Stimulated activated CD8-positive, alpha-beta memory T cell treated with anti-CD3 and anti-CD28 coated beads, Interleukin-12 subunit alpha, Interleukin-12 subunit beta, amount 100 ng/mL, for 1 hour (primary cell): ENCODE results near the gene IL10.

Source experiments
- DNase-seq: peaks from one replicate; pipeline ENCODE4 v3.0.0-alpha.2; 2020; ENCODE audit warnings: low read depth

Gene IL10

DNA sequence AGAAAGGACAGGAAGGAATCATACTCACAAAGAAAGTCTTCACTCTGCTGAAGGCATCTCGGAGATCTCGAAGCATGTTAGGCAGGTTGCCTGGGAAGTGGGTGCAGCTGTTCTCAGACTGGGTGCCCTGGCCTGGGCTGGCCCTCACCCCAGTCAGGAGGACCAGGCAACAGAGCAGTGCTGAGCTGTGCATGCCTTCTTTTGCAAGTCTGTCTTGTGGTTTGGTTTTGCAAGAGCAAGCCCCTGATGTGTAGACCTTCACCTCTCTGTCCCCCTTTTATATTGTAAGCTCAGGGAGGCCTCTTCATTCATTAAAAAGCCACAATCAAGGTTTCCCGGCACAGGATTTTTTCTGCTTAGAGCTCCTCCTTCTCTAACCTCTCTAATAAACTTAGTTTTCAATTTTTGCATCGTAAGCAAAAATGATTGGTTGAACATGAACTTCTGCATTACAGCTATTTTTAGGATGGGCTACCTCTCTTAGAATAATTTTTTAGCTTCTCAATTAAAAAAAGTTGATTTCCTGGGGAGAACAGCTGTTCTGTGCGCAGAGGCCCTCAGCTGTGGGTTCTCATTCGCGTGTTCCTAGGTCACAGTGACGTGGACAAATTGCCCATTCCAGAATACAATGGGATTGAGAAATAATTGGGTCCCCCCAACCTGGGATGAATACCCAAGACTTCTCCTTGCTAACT lies at the start of gene IL10:
IL10 (minus strand) TSS at position 252 of the 695 bp plus-strand sequence; CDS start at position 193, 59 bp downstream.
- DNase-seq: no peak

DNA sequence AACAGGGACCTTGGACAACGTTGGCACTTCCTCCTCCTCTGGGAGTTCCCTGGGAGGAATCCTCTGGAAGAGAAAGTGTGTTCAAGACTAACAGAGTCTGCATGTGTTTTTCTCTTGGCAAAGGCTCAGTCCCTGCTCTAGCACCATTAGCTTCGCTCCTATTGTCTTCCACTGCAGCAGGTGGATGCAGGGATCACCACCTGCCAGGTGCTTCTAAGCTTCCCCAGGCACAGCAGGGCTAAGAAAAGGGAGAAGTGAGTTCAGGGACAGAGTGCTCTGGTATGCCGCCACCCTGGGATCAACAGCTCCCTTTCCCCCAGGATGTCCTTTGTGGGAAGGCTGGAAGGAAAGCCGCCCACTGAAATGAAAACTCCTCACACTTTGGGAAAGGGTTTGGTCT lies 49.2 kb upstream of the IL10 start:
- no peak for DNase-seq

DNA sequence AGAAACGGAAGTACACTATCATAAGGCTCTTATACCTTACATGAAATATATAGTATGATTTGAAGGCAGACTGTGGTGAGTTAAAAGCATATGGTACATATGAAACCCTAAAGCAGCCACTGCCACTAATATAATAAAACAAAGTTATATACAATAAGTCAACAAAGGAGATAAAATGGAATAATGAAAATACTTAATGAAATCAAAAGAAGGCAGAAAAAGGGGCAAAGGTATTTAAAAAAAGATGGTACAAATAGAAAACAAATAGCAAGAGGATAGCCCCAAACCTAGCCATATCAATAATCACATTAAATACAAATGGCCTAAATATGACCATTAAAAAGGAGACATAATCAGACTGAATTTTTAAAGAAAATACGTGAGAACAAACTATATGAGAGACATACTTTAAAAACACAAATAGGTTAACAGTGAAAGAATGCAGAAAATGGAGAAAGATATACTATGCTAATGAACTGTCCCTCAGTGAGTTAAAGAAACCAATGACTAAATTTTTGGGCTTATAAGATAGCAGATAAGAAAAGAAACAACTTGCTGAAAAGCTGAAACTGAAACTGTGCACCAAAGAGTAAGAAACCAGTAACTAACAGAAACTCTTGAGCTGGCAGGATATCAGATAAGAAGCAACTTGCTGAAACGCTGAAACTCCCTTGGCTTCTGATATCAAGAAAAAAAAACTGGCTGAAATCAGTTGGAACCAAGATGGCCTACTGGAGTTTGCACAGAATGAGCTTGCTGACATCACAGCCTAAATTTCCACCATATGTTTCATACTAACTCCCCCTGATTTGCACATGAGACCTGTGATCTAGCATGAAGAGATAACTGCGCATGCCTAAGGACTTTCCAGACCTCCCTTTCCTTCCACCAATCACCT lies 44.3 kb upstream of the IL10 start:
- DNase-seq: no peak

DNA sequence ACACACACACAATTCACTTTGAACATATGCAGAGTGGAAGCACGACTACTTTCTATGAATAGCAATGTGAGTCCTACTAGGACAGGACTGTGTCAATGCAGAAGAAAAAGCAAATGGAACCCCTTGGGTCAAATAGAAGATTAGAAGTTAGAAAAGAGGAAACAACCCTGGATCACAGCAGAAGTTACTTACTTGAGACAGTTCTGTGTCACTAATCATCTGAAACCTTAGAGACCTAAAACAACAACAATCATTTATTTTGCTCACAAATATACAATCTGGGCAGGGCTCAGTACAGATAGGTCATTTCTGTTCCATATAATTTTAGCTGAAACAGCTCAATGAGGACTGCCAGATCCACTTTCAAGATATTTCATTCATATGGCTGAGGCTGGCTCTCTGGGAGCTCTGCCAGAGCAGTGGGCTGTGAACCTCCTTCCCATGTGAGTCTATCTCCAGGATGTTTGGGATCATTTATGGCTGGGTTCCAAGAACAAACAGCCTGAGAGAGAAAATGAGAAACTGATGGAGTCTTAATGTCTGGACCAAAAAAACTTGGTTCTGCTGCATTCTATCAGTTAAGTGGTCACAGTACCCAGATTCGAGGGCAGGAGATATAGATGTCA lies 42.5 kb upstream of the IL10 start:
- DNase-seq: no peak

DNA sequence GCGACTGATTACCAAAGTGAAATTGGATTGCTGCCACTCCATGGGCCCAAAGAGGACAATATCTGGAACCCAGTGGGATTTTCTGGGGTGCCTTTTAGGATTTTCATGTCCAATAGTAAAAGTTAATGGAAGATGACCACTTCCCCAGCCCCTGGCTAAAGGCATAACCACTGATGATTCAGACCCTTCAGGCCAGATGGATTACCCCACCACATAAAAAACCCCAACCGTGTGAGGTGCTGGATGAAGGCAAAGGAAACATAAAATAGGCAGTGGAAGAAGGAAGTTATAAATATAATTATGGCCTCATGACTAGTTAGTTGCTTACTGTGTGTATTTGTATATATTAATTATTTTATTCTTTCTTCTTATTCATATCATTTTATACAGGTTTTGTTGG lies 40.2 kb upstream of the IL10 start:
- no peak for DNase-seq

DNA sequence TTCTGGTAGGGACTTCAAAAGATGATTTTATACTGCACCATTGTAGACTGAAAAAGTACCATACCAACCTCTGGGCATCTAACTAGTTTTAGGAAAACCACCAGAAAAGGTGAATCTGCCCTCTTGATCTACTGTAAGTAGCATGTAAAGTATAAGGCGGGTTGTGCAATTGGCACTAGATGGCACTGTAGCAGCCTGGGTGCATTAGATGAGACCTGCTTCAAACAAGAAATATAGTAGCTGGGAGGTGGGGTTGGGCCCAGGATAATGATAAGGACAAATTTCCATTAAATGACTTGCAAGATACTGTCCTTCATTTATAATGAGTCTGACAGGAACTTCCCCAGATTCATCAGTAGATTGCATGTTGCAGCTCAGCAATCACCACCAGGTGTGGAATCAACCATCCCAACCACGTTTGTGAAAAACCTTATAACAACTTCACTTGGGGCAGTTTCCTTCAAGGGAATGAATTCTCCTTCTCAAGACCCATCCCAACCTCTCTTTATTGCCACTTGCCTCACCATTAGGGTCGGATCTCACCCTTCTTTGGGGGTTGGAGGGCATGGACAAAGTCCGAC lies 37.3 kb upstream of the IL10 start:
- DNase-seq: no peak

DNA sequence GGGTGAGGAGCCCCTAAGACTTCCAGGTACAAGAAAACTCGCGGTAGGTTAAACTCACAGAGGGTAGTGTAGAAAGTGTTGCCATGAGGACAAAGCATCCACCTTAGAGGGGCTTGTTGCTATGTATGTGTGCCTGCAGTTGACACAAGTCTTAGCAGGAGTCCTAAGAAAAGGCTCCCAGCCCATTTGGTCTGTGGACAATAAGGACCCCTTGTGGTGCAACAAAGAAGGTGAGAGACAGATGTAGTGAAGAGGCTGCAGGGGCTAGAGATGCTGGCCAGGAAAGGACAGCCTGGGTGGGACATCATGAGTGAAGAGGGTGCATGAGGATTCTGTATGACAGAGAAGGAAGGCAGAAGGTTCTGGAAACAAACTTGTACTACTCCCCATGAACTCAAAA lies 36.3 kb upstream of the IL10 start:
- DNase-seq: no peak

DNA sequence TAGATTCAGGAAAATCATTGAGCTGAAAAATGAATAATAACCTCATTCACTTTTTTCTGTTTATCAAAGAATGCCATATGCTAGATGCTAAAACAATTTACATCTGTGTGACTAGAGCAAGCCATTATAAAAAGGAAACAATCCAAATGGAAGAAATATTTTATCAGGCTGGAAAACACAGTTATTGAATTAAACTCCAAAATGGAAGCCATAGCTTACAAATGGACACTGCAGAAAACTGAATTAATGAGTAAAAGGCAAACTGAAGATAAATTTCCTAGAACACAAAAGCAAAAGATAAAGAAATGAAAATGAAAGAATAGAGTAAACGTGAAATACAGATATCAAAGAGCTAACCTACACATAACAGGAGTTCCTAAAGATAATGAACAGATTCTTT lies 33.1 kb upstream of the IL10 start:
- no peak for DNase-seq

DNA sequence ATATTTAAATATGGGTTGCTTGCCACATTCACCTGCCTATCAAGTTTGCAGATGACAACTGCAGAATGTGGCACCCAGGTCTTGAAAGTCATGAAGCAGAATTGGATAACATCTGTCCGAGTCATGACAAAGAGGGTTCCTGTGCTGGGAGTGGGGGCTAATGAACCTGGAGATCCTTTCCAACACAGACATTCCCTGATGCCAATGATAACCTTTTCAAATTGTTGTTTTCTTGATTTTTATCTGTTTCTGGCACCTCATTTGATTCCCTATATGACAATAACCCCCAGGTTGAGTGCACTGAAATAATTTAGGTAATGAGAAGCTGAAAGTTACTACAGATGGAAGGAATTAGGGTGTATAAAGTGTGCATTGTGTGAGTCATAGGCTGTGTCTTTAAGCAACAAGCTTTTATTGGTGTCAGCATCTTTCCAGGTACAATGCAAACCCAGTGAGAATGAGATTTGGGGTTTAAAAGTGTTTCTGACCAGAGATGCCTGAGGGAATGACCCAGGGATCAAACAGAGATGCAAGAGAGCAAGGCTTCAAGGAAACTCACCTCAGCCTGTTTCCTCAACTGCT lies 32.0 kb upstream of the IL10 start:
- DNase-seq: no peak

DNA sequence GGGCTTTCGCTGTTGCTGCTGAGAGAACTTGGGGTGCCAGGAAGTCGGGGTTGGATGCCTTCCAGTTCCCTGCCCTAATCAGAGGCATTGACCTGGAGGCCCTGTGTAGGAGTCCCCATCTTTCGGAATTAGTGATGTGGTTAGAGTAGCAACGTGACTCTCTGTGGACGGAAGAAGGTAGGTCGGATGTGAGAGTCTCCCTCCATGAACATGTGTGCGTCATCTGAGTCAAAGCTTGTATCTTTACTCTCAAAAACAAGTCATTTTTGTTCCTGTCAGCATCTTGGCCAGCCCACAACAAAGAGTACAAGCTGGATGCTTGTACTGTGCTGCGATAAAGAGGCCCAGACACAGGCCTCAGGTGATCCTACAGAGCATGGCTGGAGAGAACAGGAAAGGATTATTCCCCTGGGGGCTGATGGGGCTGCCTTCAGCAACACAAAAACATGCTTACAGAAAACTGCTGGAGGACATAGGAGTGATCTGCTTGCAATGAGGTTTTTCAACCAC lies 31.0 kb upstream of the IL10 start:
- peak; percentile 50 for DNase-seq

DNA sequence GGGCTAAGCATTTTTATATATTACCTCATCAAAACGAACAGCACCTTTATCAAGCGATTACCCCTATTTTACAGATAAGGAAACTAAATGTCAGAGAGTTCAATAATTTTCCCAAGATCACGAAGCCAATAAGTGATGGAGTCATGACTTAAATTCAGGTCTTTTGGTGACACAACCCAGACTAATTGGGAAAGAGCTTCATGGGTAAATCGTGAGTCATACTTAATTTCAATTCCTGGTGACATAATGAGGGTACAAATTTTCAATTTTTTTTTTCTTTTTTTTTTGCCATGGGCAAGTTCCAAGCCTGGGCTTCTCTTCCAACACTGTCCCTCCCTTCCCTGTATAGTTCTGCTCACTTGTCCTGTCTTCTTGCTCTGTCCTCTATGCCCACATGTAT lies 30.1 kb upstream of the IL10 start:
- no peak for DNase-seq

DNA sequence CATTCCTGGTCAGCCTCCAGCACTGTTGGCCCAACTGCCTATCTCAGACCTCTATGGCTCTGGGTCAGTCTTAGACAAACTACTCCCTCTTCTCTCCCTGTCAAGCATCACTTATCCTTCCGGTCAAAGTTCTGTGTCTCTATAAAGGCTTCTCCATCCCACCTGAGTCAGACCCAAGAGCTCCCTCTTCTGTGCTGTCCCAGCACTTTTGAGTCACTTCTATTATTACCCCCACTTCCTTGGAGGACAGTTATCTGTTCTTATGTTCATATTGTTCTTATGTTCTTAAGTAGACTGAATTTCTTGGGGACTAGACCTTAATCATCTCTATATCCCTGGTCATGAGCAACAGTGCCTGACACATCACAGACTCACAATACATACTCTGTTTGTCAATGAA lies 29.2 kb upstream of the IL10 start:
- no peak for DNase-seq

DNA sequence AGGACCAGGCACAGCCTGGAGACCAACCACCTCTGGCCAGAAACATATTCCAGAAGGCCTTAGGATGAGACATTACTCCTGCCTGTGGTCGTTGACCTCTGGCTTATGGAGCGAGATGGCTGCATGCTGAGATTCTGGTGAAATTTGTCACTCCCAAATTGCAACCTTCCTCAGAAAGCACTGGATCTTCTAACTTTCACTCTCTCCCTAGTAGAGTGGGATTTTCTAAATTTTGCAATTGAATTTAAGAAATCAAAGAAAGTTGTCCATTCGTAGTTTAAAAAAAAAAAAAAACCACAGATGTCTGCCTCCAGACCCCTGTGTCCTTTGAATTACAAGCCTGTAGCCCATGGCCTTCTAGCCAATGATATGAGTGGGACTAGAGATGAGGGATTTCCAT lies 28.6 kb upstream of the IL10 start:
- no peak for DNase-seq

DNA sequence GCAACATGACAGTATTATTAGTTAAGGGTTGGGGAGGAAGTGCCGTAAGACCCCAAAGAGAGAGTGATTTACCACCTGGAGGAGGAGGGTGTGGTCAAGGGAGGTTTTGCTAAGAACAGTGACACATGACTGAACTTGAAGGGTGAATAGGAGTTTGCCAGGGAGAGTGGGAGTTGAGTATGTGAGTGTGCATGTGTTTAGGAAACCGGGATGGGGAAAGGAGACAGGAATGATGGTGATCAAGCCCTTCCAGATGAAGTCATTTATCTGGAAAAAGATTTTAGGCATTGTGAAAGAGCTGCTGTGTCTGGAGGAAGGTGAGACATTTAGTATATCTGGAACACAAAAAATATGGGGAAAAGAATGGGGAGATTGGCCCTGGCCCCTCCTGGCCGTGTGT lies 28.1 kb upstream of the IL10 start:
- no peak for DNase-seq

DNA sequence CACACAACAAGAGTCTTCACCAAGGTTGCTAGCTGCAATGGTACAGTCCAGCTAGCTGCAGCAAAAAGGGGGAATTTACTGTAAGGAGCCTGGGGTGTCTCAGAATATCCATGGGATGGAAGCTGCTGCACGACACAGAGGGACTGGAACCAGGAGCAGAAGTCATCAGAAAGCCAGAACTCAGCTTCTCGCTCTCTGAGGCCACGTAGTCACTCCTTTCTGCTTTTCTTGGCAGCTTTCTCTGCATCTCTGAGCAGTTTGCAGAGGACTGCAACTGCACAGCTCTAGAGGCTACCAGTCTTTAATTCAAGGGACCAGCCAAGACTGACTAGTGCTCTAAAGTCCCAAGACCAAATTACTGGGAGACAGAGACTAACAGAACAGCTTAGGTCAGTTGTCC lies 27.0 kb upstream of the IL10 start:
- DNase-seq: no peak

DNA sequence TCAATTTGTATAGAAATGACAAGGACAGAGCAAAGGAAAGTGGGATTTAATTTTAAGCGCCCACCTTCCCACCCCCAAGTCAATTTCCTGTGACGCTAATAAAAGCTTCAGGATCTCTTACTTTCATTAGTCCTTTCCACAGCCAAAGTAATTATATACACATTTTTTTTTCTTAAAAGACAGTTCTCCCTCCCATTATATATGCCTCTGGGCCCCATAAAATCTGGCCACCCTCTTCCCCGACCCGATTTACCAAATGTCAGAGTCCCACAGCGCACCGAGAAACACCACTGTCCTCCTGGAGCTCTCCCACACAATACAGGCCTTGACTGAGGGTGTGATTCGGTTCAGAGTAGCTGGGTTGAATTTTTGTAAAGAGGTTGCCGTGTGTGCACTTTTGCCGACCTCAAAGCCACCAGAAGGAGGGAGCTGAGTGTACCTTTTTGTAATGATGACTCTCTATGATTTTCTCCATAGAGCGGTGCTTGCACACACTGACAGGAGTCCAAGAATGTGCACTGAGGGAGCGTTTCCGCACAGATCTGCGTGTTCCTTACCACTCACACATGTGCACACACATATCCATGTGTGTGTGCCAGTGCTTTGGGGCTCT lies 26.2 kb upstream of the IL10 start:
- no peak for DNase-seq

DNA sequence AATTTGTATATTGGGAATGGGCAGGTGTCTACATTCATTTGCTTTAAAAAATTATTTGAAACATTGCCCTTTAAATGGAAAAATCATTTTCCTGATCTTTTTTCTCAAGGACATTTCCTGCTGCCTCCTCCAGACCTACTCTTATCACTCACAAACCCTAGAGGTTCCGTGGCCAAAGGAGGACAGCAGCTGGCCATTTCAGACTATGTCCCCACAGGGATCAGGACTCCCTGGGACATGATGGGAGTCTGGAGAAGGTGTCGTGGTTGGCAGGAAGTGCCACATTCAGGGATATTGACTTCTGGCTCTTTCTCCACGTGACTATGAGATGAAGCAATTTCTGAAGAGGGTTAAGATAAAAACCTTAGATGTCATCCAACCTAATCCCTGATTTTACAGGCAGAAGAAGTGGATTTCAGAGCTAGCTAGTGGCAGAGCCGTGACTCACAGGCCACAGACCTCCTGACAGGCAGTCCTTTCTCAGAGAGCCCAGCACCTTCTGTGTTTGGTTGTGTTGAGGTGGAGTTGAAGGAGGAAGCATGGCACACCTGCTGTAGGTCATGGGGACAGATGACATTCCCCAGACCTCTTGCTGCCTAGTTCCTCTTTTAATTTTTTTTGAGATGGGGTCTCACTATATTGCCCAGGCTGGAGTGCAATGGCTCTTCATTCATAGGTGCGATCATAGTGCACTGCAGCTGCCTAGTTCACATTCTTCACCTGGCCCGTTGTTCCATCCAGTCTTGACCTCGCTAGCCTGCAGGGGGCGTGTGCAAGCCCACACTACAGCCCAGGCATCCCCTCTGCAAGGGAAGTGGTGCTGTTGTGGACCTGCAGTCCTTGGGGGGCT lies 25.5 kb upstream of the IL10 start:
- peak; percentile 18 for DNase-seq

DNA sequence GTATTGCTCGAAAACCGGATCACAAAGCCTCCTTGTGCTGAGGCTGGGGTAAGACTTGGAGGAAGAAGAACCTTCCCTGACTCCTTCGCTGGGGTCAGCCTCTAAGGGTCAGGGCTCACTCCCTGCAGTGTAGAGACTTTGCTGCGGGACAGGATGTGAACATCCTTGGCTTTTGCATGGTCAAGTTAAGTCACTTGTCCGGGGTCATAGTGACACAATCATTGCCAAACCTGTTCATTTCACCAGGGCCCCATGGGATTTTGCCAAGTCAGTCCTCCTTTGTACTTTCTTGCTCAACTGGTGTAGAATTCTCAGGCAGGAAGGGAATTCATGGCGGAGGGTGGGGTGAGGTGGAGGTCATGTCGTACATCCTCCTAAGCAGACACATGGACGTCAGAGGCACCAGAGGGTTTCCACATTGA lies 24.7 kb upstream of the IL10 start:
- no peak for DNase-seq

DNA sequence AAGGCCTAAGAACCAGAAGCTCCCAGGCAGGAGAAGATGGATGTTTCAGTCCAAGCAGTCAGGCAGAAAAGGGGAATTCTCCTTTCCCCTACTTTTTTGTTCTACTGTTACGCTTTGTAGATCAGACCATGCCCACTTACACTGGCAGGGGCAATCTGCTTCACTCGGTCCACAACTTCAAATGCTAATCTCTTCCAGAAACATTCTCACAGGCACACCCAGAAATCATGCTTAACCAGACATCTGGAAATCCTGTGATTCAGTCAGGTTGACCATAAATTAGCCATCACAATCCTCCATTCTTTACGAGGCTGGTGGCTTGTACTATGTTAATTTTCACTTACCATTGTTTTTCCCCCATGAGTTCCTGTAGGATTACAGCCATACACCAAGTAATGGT lies 23.8 kb upstream of the IL10 start:
- DNase-seq: no peak

DNA sequence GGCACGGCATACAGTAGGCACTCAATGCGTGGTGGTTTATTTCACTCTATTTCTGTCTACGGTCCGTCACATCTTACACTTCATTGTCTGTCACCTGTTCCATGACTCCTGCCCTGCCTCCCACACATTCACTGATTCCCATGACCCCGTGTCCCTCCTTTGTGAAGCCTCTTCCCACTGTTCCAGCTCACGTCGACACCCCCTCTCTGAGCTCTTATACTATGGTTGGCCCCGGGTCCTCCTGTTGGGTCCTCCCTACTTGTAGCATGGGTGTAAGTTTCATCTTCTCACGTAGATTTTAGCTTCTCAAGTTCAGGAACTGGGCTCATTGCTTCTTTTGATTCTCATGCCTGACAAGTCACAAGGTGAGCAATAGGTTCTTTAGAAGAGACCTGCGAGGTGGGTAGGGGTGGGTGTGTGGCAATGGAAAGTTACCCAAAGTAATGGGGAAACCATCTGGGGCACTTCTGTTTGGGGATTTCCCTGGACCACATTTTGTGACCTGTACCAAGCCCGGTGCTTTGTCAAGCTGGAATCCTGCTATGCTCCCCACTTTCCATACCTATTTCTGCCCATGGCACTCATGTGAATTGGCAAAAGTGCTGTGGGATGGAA lies 22.1 kb upstream of the IL10 start:
- DNase-seq: no peak
